Renal cortical epithelial cell (primary cell): ENCODE results near the gene TCAIM. TPM values are rescaled to one million over a fixed set of nuclear protein-coding genes. Genes with fewer than 3 reads are reported as not detected.
"Not testable (repeated sequence)": the region's sequence is repeated elsewhere in the genome, so short reads cannot be mapped to it uniquely, and the experiment has no call there.

Source experiments
- DNase-seq: peaks from one replicate; pipeline ENCODE4 v3.0.0-alpha.2; 2011; ENCODE audit warnings: low read depth
- total RNA-seq: library from RNA; depleted of rRNA; stranded (reverse); fragments of >200 nt; gene quantifications from 2 replicates; pipeline ENCODE4 v1.2.3, GENCODE V29; 2014

TCAIM gene
- total RNA-seq, 1 donor from 2014 or later: 61.1 TPM

DNA sequence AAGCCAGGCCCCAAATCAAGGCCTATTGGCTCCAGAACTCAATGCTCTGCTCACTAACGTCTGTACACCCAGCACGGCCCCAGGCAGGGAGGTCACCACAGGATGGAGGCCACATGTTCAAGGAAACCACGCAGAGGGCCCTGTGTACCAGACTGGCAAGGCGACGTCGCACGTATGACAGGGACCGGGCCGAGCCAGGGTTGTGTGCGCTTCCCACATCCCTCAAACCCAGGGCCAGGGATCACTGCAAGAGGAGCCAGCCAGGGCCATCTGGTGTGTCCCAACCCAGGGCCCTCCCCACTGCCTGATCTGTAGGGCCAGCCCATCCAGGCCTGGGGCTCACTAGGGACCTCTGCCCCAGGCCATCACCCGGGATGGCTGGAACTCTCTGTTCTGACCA lies 76.9 kb downstream of the TCAIM start:
- no peak for DNase-seq

DNA sequence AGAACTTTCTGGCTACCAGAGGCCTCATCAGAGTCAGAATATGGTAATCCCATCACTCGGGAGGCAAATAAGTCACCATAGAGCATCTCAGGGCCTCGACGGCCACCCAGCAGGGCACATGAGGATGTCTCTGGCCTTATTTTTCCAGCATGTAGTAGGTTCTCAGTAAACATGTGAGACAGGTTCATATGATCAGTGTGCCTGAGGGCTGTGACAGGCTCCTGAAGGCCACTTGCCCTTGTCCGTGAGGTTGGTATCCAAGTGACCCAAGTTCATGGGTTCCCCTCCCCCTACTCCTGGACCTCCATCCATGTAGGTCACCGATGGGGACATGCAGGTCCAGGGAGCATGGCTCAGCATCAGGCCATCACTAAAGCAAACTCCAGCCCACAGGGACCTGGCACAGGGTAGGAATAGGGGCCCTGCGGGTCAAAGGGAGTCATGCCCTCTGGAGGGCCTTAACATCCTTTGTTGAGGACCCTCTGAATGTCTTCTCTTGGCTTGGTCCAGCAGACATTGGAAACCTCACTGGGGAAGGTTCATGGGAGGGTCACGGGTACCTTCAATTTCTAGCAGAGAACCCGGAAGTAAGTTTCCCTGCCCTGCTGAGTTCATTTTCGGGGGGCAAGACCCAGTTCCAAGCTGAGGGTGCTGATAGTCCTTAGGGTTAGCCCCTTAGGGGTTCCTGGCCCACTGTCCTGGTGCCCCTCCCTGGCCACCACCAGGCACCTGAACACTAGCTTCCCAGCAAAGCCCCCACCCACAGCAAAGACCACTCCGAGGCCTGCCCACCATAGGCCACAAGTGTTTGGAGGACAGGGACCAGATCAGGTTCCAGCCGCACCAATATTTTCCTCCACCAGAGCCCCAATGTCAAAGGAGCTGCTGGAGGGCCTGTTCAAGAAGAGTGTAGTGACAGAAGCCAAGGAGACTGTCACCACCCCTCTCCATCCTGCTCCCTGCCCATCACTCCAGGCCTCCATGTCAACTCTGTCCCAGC lies 77.8 kb downstream of the TCAIM start:
- no peak for DNase-seq

DNA sequence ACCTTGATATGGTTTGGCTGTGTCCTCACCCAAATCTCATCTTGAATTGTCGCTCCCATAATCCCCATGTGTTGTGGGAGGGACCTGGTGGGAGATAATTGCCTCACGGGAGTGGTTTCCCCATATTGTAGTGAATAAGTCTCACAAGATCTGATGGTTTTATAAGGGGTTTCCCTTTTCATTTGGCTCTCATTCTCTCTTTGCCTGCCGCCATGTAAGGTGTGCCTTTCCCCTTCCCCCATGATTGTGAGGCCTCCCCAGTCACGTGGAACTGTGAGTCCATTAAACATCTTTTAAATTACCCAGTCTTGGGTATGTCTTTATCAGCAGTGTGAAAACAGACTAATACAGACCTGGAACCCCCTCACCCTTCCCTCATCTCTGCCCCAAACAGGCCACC lies 79.6 kb downstream of the TCAIM start:
- not testable (repeated sequence) for DNase-seq

- no peak for DNase-seq
Observed at GRCh38 chr3:44418549-44418948, 80.0 kb downstream of the TCAIM start.

GRCh38 chr3:44419116-44419922 lies 80.8 kb downstream of the TCAIM start:
- DNase-seq: no peak

- DNase-seq: no peak
Observed at GRCh38 chr3:44419923-44420650, 81.5 kb downstream of the TCAIM start.

GRCh38 chr3:44420676-44421075 lies 82.1 kb downstream of the TCAIM start:
- no peak for DNase-seq

GRCh38 chr3:44421280-44421679 lies 82.7 kb downstream of the TCAIM start:
- no peak for DNase-seq

DNA sequence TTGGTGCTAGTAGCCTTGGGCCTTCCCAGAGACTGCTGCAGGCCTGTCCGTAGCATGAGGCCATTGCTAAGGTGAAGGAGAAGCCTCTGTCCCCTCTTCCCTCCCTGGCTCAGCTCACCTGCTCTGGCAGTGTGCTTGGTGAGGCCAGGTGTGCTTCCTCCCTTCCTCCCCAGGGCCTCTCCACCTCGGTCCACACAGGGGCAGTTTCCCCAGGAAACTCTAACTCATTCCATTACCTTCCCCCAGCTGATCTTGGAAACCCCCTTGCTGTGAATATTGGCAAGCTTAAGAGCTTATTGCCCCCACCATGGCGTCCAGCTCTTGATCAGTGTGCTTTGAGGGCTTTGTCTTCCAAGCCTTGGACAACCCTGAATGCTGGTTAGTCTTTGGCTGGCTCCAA lies 86.2 kb downstream of the TCAIM start:
- DNase-seq: no peak

- DNase-seq: no peak
Observed at GRCh38 chr3:44427683-44428082, 89.1 kb downstream of the TCAIM start.

- DNase-seq: no peak
Observed at GRCh38 chr3:44428910-44429309, 90.3 kb downstream of the TCAIM start.

- no peak for DNase-seq
Observed at GRCh38 chr3:44429459-44429858, 90.9 kb downstream of the TCAIM start.

DNA sequence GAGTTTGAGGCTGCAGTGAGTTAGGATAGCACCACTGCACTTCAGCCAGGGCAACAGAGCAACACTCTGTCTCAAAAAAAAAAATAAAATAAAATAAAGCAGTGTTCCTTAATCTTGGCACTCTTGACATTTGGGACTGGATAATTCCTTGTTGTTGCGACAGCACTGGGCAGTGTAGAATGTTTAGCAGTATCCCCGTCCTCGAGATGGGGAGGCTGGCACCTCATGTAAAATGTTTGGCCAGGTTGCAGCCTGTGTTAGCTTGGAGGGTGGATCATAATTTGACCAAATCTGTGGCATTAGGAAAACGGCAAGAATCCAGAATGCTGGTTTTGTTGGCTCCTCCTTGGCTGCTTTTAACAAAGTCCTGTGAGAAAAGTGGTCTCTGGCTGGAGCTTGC lies 91.9 kb downstream of the TCAIM start:
- no peak for DNase-seq

DNA sequence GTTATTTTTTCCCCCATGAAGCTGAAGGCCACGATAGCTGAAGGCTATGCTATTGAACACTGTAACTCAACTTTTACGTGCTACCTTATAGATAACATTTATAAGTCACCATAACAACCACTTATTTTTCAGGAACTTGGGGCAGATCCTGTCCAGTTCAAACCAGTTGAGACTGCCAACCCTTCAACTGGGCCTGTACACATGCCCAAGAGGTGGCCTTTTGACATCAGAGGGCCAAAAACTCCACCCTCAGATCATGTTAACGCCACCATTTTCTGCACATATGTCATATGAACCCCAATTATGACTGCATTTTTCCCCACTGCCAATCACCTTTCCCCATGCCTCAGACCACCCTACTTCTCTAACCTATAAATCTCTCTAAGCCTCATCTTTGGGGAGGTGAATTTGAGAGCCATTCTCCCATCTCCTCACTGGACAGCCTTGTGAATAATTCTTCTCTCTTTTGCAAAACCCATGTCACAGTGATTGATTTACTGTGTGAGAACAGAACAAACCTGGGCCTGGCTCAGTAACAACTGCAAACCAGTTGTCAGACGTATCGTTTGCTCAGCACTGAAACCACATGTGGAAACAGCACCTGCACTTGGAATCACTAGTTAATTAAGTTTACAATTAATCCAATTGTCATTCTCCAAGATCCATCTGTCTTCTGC lies 96.4 kb downstream of the TCAIM start:
- no peak for DNase-seq

DNA sequence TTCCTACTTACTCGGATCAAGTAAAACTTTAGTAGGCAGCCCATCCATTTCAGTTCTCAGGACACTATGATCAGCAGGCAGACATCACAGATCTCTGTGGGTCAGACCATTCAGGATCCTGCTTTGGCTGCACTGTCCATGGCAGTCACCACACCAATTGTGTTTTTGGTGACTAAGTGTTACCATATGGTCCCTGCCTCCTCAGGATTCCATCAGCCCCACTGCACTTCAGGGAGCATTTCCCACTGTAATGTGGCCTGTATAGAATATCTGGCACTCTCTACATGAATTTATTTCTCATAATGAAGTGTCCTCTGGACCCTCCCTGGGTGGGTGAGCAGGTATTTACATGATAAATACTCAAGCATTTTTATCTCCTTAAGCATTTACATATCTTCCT lies 97.6 kb downstream of the TCAIM start:
- DNase-seq: no peak

- no peak for DNase-seq
Observed at GRCh38 chr3:44437800-44438199, 99.2 kb downstream of the TCAIM start.

DNA sequence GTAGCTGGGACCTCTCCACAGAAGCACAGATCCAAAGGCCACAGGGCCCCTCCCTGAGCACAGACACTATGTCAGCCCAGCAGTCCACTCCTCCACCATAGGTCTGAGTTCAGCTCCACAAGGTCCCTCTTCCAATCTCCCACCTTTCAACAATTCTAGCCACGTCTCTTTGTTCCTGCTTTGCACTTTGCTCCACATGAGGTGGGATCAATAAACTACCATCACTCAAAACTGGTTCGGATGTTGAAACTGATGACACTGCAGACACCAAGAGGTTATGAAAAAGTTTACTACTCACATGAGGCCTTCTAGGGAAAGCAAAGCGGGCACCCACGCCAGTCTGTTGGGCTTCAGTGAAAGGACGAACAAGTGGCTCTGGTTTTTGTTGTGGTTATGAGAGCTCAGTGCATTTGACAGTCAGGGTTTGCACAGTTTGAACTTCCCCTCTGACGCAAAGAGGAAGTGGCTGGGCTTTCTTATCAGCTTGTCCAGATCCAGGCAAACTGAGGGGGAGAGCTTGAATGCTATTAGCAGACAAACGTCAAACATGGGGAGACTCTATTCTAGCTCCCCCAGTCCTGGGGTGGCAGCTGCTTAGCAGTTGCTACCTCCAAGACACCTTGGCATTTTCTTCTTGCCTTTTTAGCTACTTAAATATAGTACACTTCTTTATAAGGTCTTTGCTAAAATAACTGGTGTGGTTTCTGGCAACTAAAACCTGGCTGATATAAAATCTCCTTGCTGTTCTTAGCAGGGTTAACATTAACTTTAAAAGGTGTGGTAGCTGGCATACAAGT lies 101.1 kb downstream of the TCAIM start:
- DNase-seq: peak; percentile 30

GRCh38 chr3:44442596-44443309 lies 104.2 kb downstream of the TCAIM start:
- no peak for DNase-seq

GRCh38 chr3:44444437-44444836 lies 105.9 kb downstream of the TCAIM start:
- no peak for DNase-seq
